ENCODE results near the gene TNFSF4. TPM values are rescaled to one million over a fixed set of nuclear protein-coding genes. Genes with fewer than 3 reads are reported as not detected.

TNFSF4 gene
- total RNA-seq, 1 experiment from 2014 or later = 0.89 TPM

DNA sequence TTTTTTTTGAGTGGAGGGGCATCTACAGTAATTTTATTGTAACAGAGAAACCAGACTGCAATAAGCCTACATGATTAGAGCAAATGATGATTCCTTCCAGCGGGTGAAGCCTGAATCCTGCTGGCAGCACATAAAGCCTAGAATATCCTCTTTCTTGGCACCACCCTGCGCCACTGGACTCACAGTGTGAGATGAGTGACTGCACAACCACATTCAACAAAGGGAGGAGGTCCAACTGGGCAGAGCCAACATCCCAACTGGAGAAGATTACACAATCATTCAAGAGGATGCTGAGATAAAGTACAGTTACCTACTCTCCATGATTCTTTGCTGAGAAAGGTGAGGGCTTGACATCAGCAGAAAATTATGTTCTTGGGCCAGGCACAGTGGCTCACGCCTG, 67.4 kb downstream of the TNFSF4 start:
- BruUV-seq (replicated peaks) = no TSS peak
- no peak for TF ChIP-seq CEBPB (IDR thresholded peaks at IDR 0.05; ENCODE audit: low read depth)
- TF ChIP-seq CTCF (IDR thresholded peaks at IDR 0.05 in 2 of 3, conservative IDR thresholded peaks at IDR 0.05 in 1 of 3; ENCODE audit: borderline replicate concordance in 1 of 3, insufficient read depth in 1 of 3, low read depth in 2 of 3, low read length in 2 of 3) = no peak
- no peak for TF ChIP-seq SP1 (IDR thresholded peaks at IDR 0.05; ENCODE audit: low read depth)
- TF ChIP-seq, protein P1, sequence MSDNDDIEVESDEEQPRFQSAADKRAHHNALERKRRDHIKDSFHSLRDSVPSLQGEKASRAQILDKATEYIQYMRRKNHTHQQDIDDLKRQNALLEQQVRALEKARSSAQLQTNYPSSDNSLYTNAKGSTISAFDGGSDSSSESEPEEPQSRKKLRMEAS (IDR thresholded peaks at IDR 0.05) = no peak
- no peak for TF ChIP-seq SRF (IDR thresholded peaks at IDR 0.05; ENCODE audit: low read depth)
- TF ChIP-seq POLR2A (IDR thresholded peaks at IDR 0.05; ENCODE audit: borderline replicate concordance, extremely low read depth, insufficient read depth, insufficient read length) = no peak
- TF ChIP-seq EZH2 (IDR thresholded peaks at IDR 0.05) = no peak
- TF ChIP-seq ELF1 (IDR thresholded peaks at IDR 0.05; ENCODE audit: borderline replicate concordance, low read depth) = no peak
- TF ChIP-seq, protein P2, sequence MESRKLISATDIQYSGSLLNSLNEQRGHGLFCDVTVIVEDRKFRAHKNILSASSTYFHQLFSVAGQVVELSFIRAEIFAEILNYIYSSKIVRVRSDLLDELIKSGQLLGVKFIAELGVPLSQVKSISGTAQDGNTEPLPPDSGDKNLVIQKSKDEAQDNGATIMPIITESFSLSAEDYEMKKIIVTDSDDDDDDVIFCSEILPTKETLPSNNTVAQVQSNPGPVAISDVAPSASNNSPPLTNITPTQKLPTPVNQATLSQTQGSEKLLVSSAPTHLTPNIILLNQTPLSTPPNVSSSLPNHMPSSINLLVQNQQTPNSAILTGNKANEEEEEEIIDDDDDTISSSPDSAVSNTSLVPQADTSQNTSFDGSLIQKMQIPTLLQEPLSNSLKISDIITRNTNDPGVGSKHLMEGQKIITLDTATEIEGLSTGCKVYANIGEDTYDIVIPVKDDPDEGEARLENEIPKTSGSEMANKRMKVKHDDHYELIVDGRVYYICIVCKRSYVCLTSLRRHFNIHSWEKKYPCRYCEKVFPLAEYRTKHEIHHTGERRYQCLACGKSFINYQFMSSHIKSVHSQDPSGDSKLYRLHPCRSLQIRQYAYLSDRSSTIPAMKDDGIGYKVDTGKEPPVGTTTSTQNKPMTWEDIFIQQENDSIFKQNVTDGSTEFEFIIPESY (IDR thresholded peaks at IDR 0.05; ENCODE audit: extremely low read depth, insufficient replicate concordance, low read length) = no peak
- TF ChIP-seq YY1 (IDR thresholded peaks at IDR 0.05; ENCODE audit: extremely low read depth, insufficient replicate concordance, low read depth, low read length) = no peak
- ChIA-PET RAD21 (ENCODE audit: low non-redundant PET in 1 of 2, low total read pairs in 2 of 2, uncharacterized antibody in 2 of 2, unreplicated experiment in 2 of 2) (no interaction called here), CTCF (no interaction called here), POLR2A (no interaction called here)
- no peak overlapping the region for H3K9ac ChIP-seq (ENCODE audit: low read length)
- H3K9me3 ChIP-seq (ENCODE audit: control insufficient read depth in 1 of 2, insufficient read depth in 1 of 2, low read depth in 1 of 2, low read length in 2 of 2) = no peaks in the 10 kb centered on the region
- intact Hi-C loops (cut with micrococcal nuclease) = no loop called here
- DNase-seq (ENCODE audit: low read depth, low spot score) (no peak), ATAC-seq (no peak)
- H4K20me1 ChIP-seq (ENCODE audit: insufficient read depth) = no peaks in the 10 kb centered on the region
- H3K79me2 ChIP-seq (ENCODE audit: insufficient read depth, low read length) = no peaks in the 10 kb centered on the region
- no peaks in the 10 kb centered on the region for H3K9me2 ChIP-seq (ENCODE audit: insufficient read depth)
- H3K4me2 ChIP-seq (ENCODE audit: low read length) = no peak overlapping the region
- H3K4me3 ChIP-seq (replicated peaks in 1 of 2; ENCODE audit: low read depth in 1 of 2, low read length in 2 of 2) = no peak overlapping the region
- H3K36me3 ChIP-seq (ENCODE audit: control insufficient read depth in 1 of 2, insufficient read depth in 2 of 2, low read length in 2 of 2) = no peaks in the 10 kb centered on the region
- no peaks in the 10 kb centered on the region for H3K27me3 ChIP-seq (ENCODE audit: insufficient read depth, low read length)
- no peak overlapping the region for H2AFZ ChIP-seq (ENCODE audit: low read depth, low read length, poor library complexity, severe bottlenecking)
- H3K4me1 ChIP-seq (ENCODE audit: control insufficient read depth in 1 of 2, insufficient read depth in 2 of 2, low read length in 2 of 2) = no peaks in the 10 kb centered on the region; a peak in 1 of 4 replicates
- H3K27ac ChIP-seq (ENCODE audit: low read depth, low read length) = no peak overlapping the region
